ENCODE measurements around the gene CD33.
"Not testable (repeated sequence)": the region's sequence is repeated elsewhere in the genome, so short reads cannot be mapped to it uniquely, and the experiment has no call there.

The CD33 gene

DNA sequence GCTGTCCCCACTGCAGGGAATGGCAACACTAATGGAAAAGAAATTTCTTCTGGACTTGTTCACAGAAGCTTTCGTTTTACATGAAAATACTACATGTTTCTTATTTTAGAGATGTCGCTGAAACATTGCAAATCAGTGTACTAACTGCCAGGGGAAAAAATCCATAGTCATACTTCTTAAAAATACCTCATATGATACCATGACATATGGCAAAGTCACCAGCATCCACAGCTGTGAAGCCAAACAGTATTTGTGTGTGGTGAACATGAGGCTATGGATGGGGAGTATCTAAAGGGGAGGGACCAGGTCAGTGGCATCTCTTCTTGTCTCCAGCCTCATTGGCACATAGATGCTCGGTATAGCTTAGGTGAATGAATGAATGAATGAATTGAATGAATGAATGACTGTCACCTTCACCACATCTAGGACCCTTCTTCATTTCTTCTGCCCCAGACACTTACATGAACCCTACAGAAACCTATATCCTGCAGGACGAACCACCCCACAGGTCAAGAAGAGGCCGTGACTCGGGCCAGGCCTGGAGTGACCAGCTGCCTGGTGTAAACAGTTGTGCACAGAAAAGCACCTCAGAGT lies 14.6 kb upstream of the CD33 start:
- no peak for DNase-seq (ENCODE audit: low read depth, low spot score)

DNA sequence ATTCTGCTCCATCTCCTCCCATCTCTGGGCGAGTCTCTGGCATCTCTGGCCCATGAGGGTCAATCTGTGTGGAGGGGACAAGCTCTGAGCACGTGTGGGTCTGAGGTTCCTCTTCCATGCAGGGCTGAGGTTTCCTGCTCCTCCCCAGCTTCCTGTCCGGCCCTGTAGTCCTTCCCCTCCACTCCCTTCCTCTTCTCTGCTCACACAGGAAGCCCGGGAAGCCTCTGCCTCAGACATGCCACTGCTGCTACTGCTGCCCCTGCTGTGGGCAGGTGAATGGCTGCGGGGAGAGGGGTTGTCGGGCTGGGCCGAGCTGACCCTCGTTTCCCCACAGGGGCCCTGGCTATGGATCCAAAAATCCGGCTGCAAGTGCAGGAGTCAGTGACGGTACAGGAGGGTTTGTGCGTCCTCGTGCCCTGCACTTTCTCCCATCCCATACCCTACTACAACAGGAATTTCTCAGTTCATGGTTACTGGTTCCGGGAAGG lies 14.0 kb upstream of the CD33 start:
- DNase-seq (ENCODE audit: low read depth, low spot score): not testable (repeated sequence)

GRCh38 chr19:51211833-51212232 lies 13.0 kb upstream of the CD33 start:
- DNase-seq (ENCODE audit: low read depth, low spot score): no peak

GRCh38 chr19:51219307-51219706 lies 5.6 kb upstream of the CD33 start:
- DNase-seq (ENCODE audit: low read depth, low spot score): no peak

DNA sequence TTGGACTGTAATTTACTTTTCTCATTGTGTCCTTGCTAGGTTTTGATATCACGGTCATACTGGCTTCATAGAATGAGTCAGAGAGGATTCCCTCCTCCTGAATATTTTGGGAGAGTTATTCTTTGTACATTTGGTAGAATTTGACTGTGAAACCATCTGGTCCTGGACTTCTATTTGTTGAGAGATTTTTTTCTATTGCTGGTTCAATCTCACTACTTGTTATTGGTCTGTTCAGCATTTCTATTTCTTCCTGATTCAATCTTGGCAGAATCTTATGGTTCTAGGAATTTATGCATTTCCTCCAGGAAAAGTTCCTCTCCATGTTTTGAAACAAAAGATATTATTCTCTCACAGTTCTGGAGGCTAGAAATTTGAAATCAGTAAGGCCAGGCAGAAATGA lies 4.9 kb upstream of the CD33 start:
- DNase-seq (ENCODE audit: low read depth, low spot score): no peak

DNA sequence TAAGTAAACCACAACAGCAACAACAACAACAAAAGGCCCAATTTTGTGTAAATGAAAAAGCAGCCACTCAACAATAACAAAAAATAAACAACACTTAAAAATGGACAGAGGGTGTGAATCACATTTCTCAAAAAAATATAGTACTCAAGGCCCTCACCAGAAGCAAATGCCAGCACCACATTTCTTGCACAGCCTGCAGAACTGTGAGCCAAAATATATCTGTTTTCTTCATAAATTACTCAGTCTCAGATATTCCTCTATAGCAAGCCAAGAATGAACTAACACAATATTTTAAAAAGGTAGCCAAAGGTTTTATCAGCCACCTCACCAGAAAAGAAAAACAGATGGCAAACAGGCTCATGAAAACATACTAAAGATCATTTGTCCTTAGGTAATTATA lies 3.9 kb upstream of the CD33 start:
- DNase-seq (ENCODE audit: low read depth, low spot score): no peak

- no peak for DNase-seq (ENCODE audit: low read depth, low spot score)
These were observed 678 bp upstream of the CD33 start for GRCh38 chr19:51224163-51224641.

GRCh38 chr19:51226067-51226466 lies 1.2 kb downstream of the CD33 start:
- DNase-seq (ENCODE audit: low read depth, low spot score): no peak

DNA sequence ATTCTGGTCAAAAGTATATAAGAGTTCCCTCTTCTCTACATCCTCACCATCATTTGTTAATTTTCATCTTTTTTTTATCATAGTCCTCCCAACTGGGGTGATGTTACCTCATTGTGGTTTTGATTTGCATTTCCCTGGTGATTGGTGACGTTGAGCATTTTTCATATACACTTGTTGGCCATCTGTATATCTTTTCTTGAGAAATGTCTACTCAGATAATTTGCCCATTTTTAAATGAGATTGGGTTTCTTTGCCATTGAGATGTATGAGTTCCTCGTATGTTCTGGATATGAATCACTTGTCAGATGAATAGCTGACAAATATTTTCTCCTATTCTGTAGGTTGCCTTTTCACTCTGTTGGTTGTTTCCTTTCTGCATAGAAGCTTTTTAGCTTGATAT lies 2.4 kb downstream of the CD33 start:
- DNase-seq (ENCODE audit: low read depth, low spot score): no peak

- no peak for DNase-seq (ENCODE audit: low read depth, low spot score)
These were observed 3.1 kb downstream of the CD33 start for GRCh38 chr19:51227966-51228365.

DNA sequence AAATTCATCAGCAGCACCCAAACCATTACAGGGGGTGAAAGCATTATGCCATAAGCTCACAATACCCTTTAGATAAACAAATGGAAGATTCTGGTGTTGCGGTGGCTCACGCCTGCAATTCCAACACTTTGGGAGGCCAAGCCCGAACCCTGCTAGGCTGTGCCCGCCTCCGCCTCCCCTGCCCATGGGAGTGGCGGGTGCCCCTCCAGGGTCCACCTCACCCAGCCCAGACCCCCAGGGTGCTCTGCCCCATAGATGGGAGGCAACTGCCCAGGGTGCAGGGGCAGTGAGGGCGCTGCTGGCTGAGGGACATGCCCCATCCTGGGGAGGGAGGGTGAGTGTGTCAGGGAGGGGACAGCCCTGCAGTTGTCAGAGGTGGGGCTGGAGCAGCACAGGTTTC lies 16.0 kb downstream of the CD33 start:
- no peak for DNase-seq (ENCODE audit: low read depth, low spot score)

- DNase-seq (ENCODE audit: low read depth, low spot score): no peak
These were observed 18.2 kb downstream of the CD33 start for GRCh38 chr19:51242881-51243630.

- DNase-seq (ENCODE audit: low read depth, low spot score): no peak
These were observed 21.3 kb downstream of the CD33 start for GRCh38 chr19:51246164-51246552.

- DNase-seq (ENCODE audit: low read depth, low spot score): no peak
These were observed 23.2 kb downstream of the CD33 start for GRCh38 chr19:51247972-51248590.

DNA sequence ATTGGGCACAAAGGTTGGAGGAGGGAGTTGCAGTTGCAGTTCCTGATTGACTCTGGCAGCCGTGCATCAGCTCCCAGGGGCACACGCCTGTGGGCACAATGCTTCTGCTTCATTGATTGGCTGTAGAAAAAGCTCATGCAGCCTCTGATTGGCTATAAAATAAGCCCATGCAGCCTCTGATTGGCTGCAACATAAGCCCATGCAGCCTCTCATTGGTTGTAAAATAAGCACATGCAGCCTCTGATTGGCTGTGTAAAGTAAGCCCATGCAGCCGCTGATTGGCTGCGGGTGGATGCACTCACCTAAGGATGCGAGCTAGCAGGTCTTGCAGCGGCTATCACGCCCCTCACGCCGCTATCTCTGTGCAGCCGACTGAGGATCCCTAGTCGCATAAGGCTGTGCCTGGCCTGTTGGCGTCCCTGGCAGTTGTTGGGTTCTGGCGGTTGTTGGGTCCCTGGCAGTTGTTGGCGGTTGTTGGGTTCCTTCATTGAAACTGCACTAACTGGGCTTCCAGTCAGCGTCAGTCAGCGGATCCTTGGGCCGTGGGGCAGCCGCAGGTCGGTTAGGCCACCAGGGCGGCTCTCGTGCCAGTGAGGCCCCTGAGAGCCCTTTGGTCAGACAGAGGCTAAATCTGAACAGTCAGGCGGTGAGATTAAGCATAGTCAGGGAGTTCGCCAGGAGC lies 26.0 kb downstream of the CD33 start, which contains the start of gene SIGLECL1:
Gene SIGLECL1, plus strand, starts transcription at position 295 of the 682 bp plus-strand sequence. CDS start 12,993 bp downstream, outside the sequence.
- DNase-seq (ENCODE audit: low read depth, low spot score): no peak

DNA sequence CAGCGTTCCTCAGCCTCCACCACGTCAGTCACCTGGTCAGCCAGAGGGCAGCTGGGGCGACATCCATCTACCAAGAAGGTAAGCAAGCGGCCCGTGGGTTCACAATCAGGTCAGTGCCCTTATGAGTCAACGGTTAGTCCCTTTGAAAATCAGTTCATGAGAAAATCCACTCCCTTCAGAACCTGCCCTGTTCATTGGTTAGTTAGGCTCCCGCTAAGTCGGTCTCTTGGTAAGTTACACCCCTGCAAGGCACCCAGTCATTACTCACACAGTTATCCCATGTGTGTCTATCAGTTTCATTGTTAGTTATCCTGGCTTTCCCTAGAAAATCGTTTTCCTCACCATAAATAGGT lies 26.6 kb downstream of the CD33 start:
- DNase-seq (ENCODE audit: low read depth, low spot score): no peak

DNA sequence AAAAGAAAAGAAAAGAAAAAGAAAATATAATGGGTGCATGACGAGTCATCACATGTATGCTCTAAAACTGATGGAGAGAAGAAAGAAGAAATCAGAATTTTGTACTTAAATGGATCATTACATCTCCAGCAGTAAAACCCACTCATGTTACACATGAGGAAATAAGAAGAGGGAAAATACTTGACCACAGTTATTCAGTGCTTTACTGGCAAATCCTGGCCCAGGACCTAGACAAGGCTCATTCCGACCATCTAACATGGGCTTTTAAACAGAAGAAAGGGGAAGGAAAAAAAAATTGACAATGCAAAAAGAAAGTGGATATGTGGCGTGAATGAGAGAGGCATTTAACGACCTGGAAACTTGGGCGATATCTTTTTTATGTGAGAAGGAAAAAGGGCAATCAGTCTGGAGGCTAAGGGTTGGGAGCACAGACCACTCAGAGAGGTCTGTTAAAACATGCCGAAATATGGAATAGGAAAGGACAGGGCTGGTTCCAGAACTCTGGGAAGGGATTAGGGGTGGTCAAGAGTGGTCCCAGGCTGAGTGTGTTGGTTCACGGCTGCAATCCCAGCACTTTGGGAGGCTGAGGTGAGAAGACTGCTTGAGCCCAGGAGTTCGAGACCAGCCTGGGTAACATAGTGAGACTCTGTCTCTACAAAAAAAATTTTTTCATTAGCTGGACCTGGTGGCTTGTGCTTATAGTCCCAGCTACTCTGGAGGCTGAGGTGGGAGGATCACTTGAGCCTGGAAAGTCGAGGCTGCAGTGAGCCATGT lies 27.6 kb downstream of the CD33 start:
- DNase-seq (ENCODE audit: low read depth, low spot score): no peak

GRCh38 chr19:51253088-51253806 lies 28.4 kb downstream of the CD33 start:
- no peak for DNase-seq (ENCODE audit: low read depth, low spot score)

DNA sequence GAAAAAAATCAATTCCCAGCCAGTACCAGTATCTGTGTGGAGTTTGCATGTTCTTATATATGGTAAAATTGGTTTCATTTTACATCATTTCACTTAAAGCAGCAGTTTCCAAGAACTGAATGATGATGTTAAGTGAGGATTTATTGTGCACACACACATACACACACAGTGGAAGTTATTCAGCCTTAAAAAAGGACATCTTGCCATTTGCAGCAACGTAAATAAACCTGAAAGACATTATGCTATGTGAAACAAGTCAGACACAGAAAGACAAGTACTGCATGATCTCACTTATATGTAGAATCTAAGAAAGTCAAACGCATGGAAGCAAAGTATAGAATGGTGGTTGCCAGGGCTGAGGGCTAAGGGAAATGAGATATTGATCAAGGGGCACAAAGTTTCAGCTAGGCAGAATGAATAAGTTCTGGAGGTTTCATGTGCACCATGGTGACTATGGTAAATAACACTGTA lies 31.3 kb downstream of the CD33 start:
- DNase-seq (ENCODE audit: low read depth, low spot score): no peak

GRCh38 chr19:51257471-51257870 lies 32.6 kb downstream of the CD33 start:
- no peak for DNase-seq (ENCODE audit: low read depth, low spot score)
